ENCODE results near the gene CDKN2B. TPM values are rescaled to one million over a fixed set of nuclear protein-coding genes. Genes with fewer than 3 reads are reported as not detected.
A peak's percentile ranks its signal among the peaks of the same experiment; 100 is the strongest.

Gene CDKN2B
- total RNA-seq, 2 experiments from 2014 or later, result 2.0 to 3.7 TPM

DNA sequence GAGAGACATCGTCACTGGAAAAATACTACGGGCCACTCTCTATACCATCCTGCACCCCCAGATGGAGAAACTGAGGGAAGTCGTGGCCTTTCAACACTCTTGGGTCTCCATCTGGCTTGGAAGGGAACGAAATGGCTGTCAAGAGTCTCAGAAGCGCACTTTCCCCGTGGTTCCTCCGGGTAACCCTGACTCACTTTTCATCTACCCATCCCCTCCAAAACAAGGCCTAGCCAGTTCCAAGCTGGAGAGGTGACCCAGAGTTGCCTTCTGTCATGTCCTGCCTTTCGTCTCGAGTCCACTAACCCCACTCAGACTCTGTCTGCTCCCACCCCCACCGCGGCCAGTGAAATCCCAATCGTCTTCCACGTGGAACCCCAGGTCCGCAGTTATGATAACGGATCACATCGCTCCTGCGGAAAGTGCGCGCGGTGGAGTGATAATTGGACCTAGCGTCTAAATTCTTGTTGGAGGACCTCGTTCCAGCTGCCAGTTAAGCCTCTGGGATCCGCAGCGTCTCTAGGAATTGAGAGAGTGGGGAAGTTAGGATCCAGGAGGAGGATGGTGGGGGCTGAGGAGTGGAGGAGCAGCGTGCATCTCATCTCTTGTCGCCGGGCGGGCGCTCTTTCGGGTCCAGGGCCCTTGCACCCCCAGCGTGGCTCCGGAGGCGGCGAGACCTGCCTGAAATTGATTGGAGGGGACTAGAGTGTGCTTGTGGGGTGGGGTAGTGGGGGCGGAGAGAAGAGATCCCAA is 19.5 kb downstream of the CDKN2B start:
- no TSS peak for BruUV-seq (replicated peaks)
- intact Hi-C loops (cut with micrococcal nuclease; ENCODE audit: unreplicated experiment), result loop anchor here (5.0 kb wide), 4 partner anchors 72 to 652 kb away; partner anchors contain the start of gene KLHL9
- Histone ChIP-seq H3K27ac (ENCODE audit: low read depth, low read length, poor library complexity, severe bottlenecking) (no peak overlapping the region), H3K79me2 (ENCODE audit: insufficient read depth, low read depth, low read length) (peaks cover 94% of the 10 kb centered on the region), H2AFZ (ENCODE audit: low read length) (no peak overlapping the region), H4K20me1 (ENCODE audit: insufficient read depth, low read length) (peaks cover 29% of the 10 kb centered on the region), H3K4me3 (ENCODE audit: low read depth, low read length, poor library complexity, severe bottlenecking) (no peak overlapping the region), H3K4me1 (ENCODE audit: insufficient read depth, low read length, poor library complexity, severe bottlenecking) (peaks cover 47% of the 10 kb centered on the region), H3K4me2 (ENCODE audit: low read length) (no peak overlapping the region), H3K9me3 (ENCODE audit: low read length) (no peaks in the 10 kb centered on the region), H3K36me3 (ENCODE audit: insufficient read depth, low read length) (peaks cover 67% of the 10 kb centered on the region), H3K9me2 (ENCODE audit: insufficient read depth, low read length) (no peaks in the 10 kb centered on the region)
- DNase-seq (ENCODE audit: low spot score), result no peak
- ChIA-PET CTCF (ENCODE audit: unreplicated experiment) (no interaction called here), POLR2A (interaction anchor here (0.7 to 3.5 kb wide), 3 partner anchors 8 to 163 kb away, joined by 3 to 24 read pairs (median 3); no protein-coding TSS in a partner anchor)
- TF ChIP-seq, protein P1, sequence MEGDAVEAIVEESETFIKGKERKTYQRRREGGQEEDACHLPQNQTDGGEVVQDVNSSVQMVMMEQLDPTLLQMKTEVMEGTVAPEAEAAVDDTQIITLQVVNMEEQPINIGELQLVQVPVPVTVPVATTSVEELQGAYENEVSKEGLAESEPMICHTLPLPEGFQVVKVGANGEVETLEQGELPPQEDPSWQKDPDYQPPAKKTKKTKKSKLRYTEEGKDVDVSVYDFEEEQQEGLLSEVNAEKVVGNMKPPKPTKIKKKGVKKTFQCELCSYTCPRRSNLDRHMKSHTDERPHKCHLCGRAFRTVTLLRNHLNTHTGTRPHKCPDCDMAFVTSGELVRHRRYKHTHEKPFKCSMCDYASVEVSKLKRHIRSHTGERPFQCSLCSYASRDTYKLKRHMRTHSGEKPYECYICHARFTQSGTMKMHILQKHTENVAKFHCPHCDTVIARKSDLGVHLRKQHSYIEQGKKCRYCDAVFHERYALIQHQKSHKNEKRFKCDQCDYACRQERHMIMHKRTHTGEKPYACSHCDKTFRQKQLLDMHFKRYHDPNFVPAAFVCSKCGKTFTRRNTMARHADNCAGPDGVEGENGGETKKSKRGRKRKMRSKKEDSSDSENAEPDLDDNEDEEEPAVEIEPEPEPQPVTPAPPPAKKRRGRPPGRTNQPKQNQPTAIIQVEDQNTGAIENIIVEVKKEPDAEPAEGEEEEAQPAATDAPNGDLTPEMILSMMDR (conservative IDR thresholded peaks at IDR 0.05; ENCODE audit: low read length), result no peak
- TF ChIP-seq EZH2phosphoT487 (IDR thresholded peaks at IDR 0.05; ENCODE audit: borderline replicate concordance, low read depth, low read length), result no peak

DNA sequence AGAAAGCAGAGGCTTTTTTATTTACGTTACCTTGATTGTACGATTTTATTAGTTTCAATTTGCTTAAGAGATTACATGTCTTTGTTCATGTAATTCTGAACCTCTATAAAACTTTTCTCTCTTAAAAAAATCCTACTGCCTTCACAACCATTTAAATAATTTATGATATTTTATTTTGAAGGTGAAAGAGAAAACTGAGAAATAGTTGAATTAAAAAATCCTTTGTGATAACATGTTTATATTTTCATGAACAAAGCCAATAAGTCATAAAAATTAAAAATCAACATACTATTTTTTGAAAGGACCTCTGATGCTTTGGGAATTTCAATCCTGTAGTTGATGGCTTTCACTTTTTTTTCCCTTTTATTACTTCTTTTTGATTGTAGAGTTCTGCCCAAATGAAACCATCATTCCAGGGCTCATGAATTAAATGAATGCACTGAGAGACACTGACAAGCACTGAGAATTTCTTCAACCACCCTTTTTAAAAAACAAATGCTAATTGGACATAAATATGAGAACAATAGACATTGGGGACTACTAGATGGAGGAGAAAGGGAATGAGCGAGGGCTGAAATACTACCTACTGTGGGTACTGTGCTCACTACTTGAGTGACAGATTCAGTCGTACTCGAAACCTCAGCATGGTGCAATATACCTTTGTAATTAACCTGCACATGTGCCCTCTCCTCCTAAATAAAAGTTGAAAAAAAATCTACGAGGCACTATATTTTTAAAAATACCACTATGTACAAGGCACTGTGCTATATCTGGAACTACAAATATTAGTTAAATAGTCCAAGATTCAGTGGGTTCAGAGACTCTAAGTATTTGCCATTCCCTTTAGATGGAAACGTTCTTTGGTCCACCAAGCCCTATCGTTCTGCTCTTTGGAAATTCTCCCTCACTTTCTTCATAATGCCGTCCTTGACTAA is 20.8 kb downstream of the CDKN2B start:
- Histone ChIP-seq H2AFZ (ENCODE audit: low read length) (no peak overlapping the region), H3K9me2 (ENCODE audit: insufficient read depth, low read length) (no peaks in the 10 kb centered on the region), H3K4me1 (ENCODE audit: insufficient read depth, low read length, poor library complexity, severe bottlenecking) (peaks cover 48% of the 10 kb centered on the region), H3K27ac (ENCODE audit: low read depth, low read length, poor library complexity, severe bottlenecking) (no peak overlapping the region), H3K36me3 (ENCODE audit: insufficient read depth, low read length) (peaks cover 67% of the 10 kb centered on the region), H3K79me2 (ENCODE audit: insufficient read depth, low read depth, low read length) (peaks cover 100% of the 10 kb centered on the region), H3K9me3 (ENCODE audit: low read length) (no peaks in the 10 kb centered on the region), H4K20me1 (ENCODE audit: insufficient read depth, low read length) (peaks cover 36% of the 10 kb centered on the region), H3K4me3 (ENCODE audit: low read depth, low read length, poor library complexity, severe bottlenecking) (peak overlapping the region; percentile 31), H3K4me2 (ENCODE audit: low read length) (peak overlapping the region; percentile 65)
- no TSS peak for BruUV-seq (replicated peaks)
- TF ChIP-seq, protein P1 (conservative IDR thresholded peaks at IDR 0.05; ENCODE audit: low read length), result no peak
- TF ChIP-seq EZH2phosphoT487 (IDR thresholded peaks at IDR 0.05; ENCODE audit: borderline replicate concordance, low read depth, low read length), result no peak
- ChIA-PET POLR2A (interaction anchor here (0.6 to 0.7 kb wide), 2 partner anchors 161 to 172 kb away, joined by 3 read pairs; no protein-coding TSS in a partner anchor), CTCF (ENCODE audit: unreplicated experiment) (no interaction called here)
- intact Hi-C loops (cut with micrococcal nuclease; ENCODE audit: unreplicated experiment), result no loop called here
- no peak for DNase-seq (ENCODE audit: low spot score)
